G401 (cell line): ENCODE measurements around the gene EPS8L1. TPM values are rescaled to one million over a fixed set of nuclear protein-coding genes. Genes with fewer than 3 reads are reported as not detected.

Source experiments
- DNase-seq: peaks from one replicate; pipeline ENCODE4 v3.0.0-alpha.2; 2015; ENCODE audit warnings: low spot score
- in situ Hi-C: cut with HindIII; loops from 2 replicates; pipeline ENCODE4 v1.10.0; 2016; ENCODE audit warnings: low sequenced_read_pairs, mixed read lengths
- total RNA-seq: library from RNA; depleted of rRNA; stranded (reverse); fragments of >200 nt; shearing (Covaris generic); gene quantifications from 2 replicates; pipeline ENCODE4 v1.2.3, GENCODE V29; 2014; rRNA removed

The EPS8L1 gene
- total RNA-seq, 1 experiment from 2014 or later = 9.7 TPM

- in situ Hi-C loops = no loop called here
- no peak for DNase-seq
These were observed 60.9 kb downstream of the EPS8L1 start for GRCh38 chr19:55136399-55137102.

Other genes starting within 250 kb of the EPS8L1 start
- gene KIR2DS4, start 243.2 kb upstream of the EPS8L1 start, total RNA-seq = not detected in 2 replicates
- gene KIR3DL2, start 225.4 kb upstream of the EPS8L1 start, total RNA-seq = not detected in 2 replicates
- gene FCAR, start 201.6 kb upstream of the EPS8L1 start, total RNA-seq = not detected in 2 replicates
- not detected in 2 replicates for gene NCR1, start 169.7 kb upstream of the EPS8L1 start, total RNA-seq
- gene NLRP7, start 128.3 kb upstream of the EPS8L1 start, total RNA-seq = not detected in 2 replicates
- not detected in 2 replicates for gene NLRP2, start 109.5 kb upstream of the EPS8L1 start, total RNA-seq
- gene GP6, start 37.6 kb upstream of the EPS8L1 start, total RNA-seq = not detected in 2 replicates
- 31.4 and 38.9 TPM in 2 replicates for gene RDH13, start 12.7 kb upstream of the EPS8L1 start, total RNA-seq
- 77.4 and 81.7 TPM in 2 replicates for gene PPP1R12C, start 41.8 kb downstream of the EPS8L1 start, total RNA-seq
- gene TNNT1, start 73.3 kb downstream of the EPS8L1 start, total RNA-seq = 423 and 463 TPM in 2 replicates
- gene TNNI3, start 81.9 kb downstream of the EPS8L1 start, total RNA-seq = 13.5 and 25.2 TPM in 2 replicates
- gene DNAAF3, start 90.7 kb downstream of the EPS8L1 start, total RNA-seq = 25.2 and 37.7 TPM in 2 replicates
- 0.85 and 1.2 TPM in 2 replicates for gene SYT5, start 104.4 kb downstream of the EPS8L1 start, total RNA-seq
- gene PTPRH, start 133.6 kb downstream of the EPS8L1 start, total RNA-seq = 5.2 and 20.7 TPM in 2 replicates
- 0.62 and 1.5 TPM in 2 replicates for gene TMEM86B, start 152.9 kb downstream of the EPS8L1 start, total RNA-seq
- gene PPP6R1, start 183.1 kb downstream of the EPS8L1 start, total RNA-seq = 104 and 109 TPM in 2 replicates
- gene HSPBP1, start 204.2 kb downstream of the EPS8L1 start, total RNA-seq = 74.4 and 89.1 TPM in 2 replicates
- 8.9 and 18.3 TPM in 2 replicates for gene BRSK1, start 208.1 kb downstream of the EPS8L1 start, total RNA-seq
- gene TMEM150B, start 249.5 kb downstream of the EPS8L1 start, total RNA-seq = 1.9 TPM in 1 of 2 replicates, not detected in the other